GM12878 (cell line): Measurements from ENCODE around the gene NEK5. TPM values are rescaled to one million over a fixed set of nuclear protein-coding genes. Genes with fewer than 3 reads are reported as not detected.

Experiments used
- BACH1 ChIP-seq: fragments of 450-650 bp; IDR thresholded peaks from 2 replicates; pipeline ENCODE4 v1.6.1; 2017; ENCODE audit warnings: mild to moderate bottlenecking, borderline replicate concordance
- CBX3 ChIP-seq: fragments of 200-600 bp; sonication (generic); IDR thresholded peaks from 2 replicates; pipeline ENCODE4 v1.6.1; 2016; ENCODE audit warnings: low read depth, borderline replicate concordance
- CHD4 ChIP-seq: fragments of 200-600 bp; sonication (generic); IDR thresholded peaks from 2 replicates; pipeline ENCODE4 v1.6.1; 2016; ENCODE audit warnings: mild to moderate bottlenecking
- CREB1 ChIP-seq: IDR thresholded peaks from 2 replicates; pipeline ENCODE4 v1.6.1; 2012; ENCODE audit warnings: low read depth, mild to moderate bottlenecking, inconsistent platforms
- CREM ChIP-seq: IDR thresholded peaks from 2 replicates; pipeline ENCODE4 v1.6.1; 2014; ENCODE audit warnings: antibody characterized with exemption, low read depth
- HCFC1 ChIP-seq: fragments of 150-350 bp; IDR thresholded peaks from 2 replicates; pipeline ENCODE4 v1.6.1; 2014; ENCODE audit warnings: low read length
- JUND ChIP-seq: IDR thresholded peaks from 2 replicates; pipeline ENCODE4 v1.6.1; 2012; ENCODE audit warnings: low read depth, mild to moderate bottlenecking, low read length, improper control_type of control experiment, moderate library complexity
- KAT2A ChIP-seq: conservative IDR thresholded peaks from 2 replicates; pipeline ENCODE4 v1.6.1; 2011; ENCODE audit warnings: low read depth, low read length; ENCODE audit not compliant: control insufficient read depth
- KLF5 ChIP-seq: fragments of 450-650 bp; IDR thresholded peaks from 2 replicates; pipeline ENCODE4 v1.6.1; 2014; ENCODE audit warnings: mild to moderate bottlenecking; ENCODE audit not compliant: partially characterized antibody
- MTA2 ChIP-seq: fragments of 450-650 bp; IDR thresholded peaks from 2 replicates; pipeline ENCODE4 v1.6.1; 2016; ENCODE audit warnings: low read depth, mild to moderate bottlenecking, moderate library complexity
- NBN ChIP-seq: fragments of 450-650 bp; IDR thresholded peaks from 2 replicates; pipeline ENCODE4 v1.6.1; 2016
- NR2C1 ChIP-seq: fragments of 450-650 bp; IDR thresholded peaks from 2 replicates; pipeline ENCODE4 v1.6.1; 2017; ENCODE audit warnings: antibody characterized with exemption, mild to moderate bottlenecking, moderate library complexity
- NR2F1 ChIP-seq: fragments of 450-650 bp; conservative IDR thresholded peaks from 2 replicates; pipeline ENCODE4 v1.6.1; 2017; ENCODE audit warnings: mild to moderate bottlenecking
- NRF1 ChIP-seq: conservative IDR thresholded peaks from 2 replicates; pipeline ENCODE4 v1.6.1; 2011; ENCODE audit warnings: mild to moderate bottlenecking, low read depth, low read length, improper control_type of control experiment
- RAD21 ChIP-seq: IDR thresholded peaks from 2 replicates; pipeline ENCODE4 v1.6.1; 2011; ENCODE audit warnings: mild to moderate bottlenecking, low read depth, low read length, moderate library complexity; ENCODE audit not compliant: insufficient read depth
- RAD51 ChIP-seq: fragments of 450-650 bp; IDR thresholded peaks from 2 replicates; pipeline ENCODE4 v1.6.1; 2016; ENCODE audit warnings: moderate library complexity, mild to moderate bottlenecking, inconsistent platforms
- RFX5 ChIP-seq: IDR thresholded peaks from 2 replicates; pipeline ENCODE4 v1.6.1; 2011; ENCODE audit warnings: low read depth, low read length, improper control_type of control experiment
- SIX5 ChIP-seq: IDR thresholded peaks from 2 replicates; pipeline ENCODE4 v1.6.1; 2011; ENCODE audit warnings: mild to moderate bottlenecking, low read depth, low read length, moderate library complexity; ENCODE audit not compliant: severe bottlenecking
- STAT1 ChIP-seq: fragments of 450-650 bp; conservative IDR thresholded peaks from 2 replicates; pipeline ENCODE4 v1.6.1; 2014; ENCODE audit warnings: antibody characterized with exemption, mild to moderate bottlenecking
- STAT3 ChIP-seq: IDR thresholded peaks from 2 replicates; pipeline ENCODE4 v1.6.1; 2011; ENCODE audit warnings: low read depth, low read length, improper control_type of control experiment
- ZNF274 ChIP-seq: IDR thresholded peaks from one replicate; pipeline ENCODE4 v1.8.0; 2011; ENCODE audit not compliant: insufficient read length, insufficient read depth
- ZSCAN29 ChIP-seq: fragments of 450-650 bp; IDR thresholded peaks from 2 replicates; pipeline ENCODE4 v1.6.1; 2017; ENCODE audit warnings: mild to moderate bottlenecking, moderate library complexity
- polyA plus RNA-seq, 11 experiments: library from polyadenylated mRNA; depleted of rRNA in 4 of 11; unstranded in 6 of 11; stranded (reverse) in 5 of 11; fragments of >200 nt; fragmentation: Nextera tagmentation in 4 of 11; fragmentation: Illumina TruSeq in 1 of 11; extraction: Ambion mirVana in 4 of 11; extraction: Trizol in 1 of 11; gene quantifications; 1 replicate in 1 of 11; 2 replicates in 10 of 11; pipeline versions ENCODE4 v1.2.1 to v1.2.3, GENCODE V29; 2011 to 2016; ENCODE audit warnings: inconsistent platforms in 2 of 11, missing spikeins in 2 of 11, low read depth in 1 of 11
- total RNA-seq, 4 experiments: library from RNA; depleted of rRNA in 3 of 4; stranded (reverse); fragments of >200 nt in 3 of 4; fragmentation: Illumina TruSeq in 1 of 4; extraction: Trizol in 1 of 4; gene quantifications; 2 replicates each; pipeline versions ENCODE4 v1.2.1 to v1.2.3, GENCODE V29; 2013 to 2021
- TF ChIP-seq, protein P1 (sequence below): IDR thresholded peaks from 2 replicates; pipeline ENCODE4 v1.6.1; 2012; ENCODE audit warnings: low read depth, low read length, improper control_type of control experiment
- TF ChIP-seq, protein P2 (sequence below): IDR thresholded peaks from 2 replicates; pipeline ENCODE4 v1.6.1; 2012; ENCODE audit warnings: low read depth, low read length, improper control_type of control experiment
- TF ChIP-seq, protein P3 (sequence below): fragments of 450-650 bp; formaldehyde crosslinking; IDR thresholded peaks from 2 replicates; pipeline ENCODE4 v1.5.0; 2022; ENCODE audit warnings: mild to moderate bottlenecking, missing genetic modification characterization
- TF ChIP-seq, protein P4 (sequence below): IDR thresholded peaks from 2 replicates; pipeline ENCODE4 v1.6.1; 2011; ENCODE audit warnings: mild to moderate bottlenecking, low read depth, low read length, moderate library complexity; ENCODE audit not compliant: insufficient replicate concordance

Gene NEK5
- total and polyA plus RNA-seq, 10 of the 15 experiments (the other 5 are each of a cell fraction or from before 2014, with no cell fraction given), result 0.04 to 0.32 (median 0.20) TPM; not detected in 6

DNA sequence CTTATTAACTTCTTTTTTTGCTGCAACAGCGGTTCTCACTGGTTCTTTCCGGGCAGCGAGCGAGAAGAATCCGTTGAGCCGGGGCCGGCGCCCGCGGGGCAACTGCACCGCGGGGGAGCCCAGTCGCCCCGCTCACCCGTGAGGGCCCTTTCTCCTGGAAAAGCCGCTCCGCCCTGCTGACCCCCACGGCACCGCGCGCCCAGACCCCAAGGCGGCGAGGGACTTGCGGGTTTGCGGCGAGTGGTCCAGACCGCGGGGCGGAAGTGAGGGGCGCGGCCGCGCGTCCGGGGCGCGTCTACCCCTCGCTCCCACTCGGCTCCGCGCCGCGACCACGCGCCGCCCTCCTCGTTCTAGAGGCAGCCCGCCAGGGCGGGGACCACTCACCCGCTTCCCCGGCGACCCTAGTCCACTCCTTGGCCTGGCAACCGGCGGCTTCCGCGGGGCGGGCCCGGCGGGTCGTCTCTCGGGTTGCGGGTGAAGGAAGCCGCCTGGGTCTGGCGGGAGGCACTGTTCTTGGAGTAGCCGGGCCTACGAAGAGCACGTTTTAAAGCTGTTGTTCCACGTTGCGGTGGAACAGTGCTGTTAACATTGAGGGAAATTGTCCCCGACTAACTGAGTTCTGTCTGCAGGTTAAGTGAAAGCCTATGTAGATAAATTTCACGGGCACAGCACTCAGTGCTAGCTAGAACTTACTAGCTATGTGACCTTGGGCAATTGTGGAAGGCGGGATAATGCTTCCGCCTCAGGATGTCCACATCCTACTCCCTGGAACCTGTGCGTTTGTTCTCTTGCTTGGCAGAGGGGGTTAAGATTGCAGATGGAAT, 30.5 kb upstream of the NEK5 start, which contains the start of gene NEK3 (continued):
- TF ChIP-seq BACH1, result peak; percentile 60
- no peak for TF ChIP-seq STAT1
- no peak for TF ChIP-seq CHD4
- no peak for TF ChIP-seq KLF5
- TF ChIP-seq NR2F1, result peak; percentile 77
- TF ChIP-seq ZNF274, result no peak
- TF ChIP-seq NBN, result no peak
- TF ChIP-seq NRF1, result no peak
- TF ChIP-seq HCFC1, result no peak
- no peak for TF ChIP-seq CREM
- TF ChIP-seq, protein P1, sequence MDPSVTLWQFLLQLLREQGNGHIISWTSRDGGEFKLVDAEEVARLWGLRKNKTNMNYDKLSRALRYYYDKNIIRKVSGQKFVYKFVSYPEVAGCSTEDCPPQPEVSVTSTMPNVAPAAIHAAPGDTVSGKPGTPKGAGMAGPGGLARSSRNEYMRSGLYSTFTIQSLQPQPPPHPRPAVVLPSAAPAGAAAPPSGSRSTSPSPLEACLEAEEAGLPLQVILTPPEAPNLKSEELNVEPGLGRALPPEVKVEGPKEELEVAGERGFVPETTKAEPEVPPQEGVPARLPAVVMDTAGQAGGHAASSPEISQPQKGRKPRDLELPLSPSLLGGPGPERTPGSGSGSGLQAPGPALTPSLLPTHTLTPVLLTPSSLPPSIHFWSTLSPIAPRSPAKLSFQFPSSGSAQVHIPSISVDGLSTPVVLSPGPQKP, result no peak
- TF ChIP-seq KAT2A, result no peak
- TF ChIP-seq, protein P2, sequence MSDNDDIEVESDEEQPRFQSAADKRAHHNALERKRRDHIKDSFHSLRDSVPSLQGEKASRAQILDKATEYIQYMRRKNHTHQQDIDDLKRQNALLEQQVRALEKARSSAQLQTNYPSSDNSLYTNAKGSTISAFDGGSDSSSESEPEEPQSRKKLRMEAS, result no peak; the same call in 1 of the 2 replicates
- TF ChIP-seq CBX3, result no peak
- TF ChIP-seq MTA2, result peak; percentile 11; the same call in 1 of the 2 replicates
- TF ChIP-seq RAD51, result no peak
- no peak for TF ChIP-seq RFX5
- TF ChIP-seq STAT3, result no peak
- no peak for TF ChIP-seq SIX5
- TF ChIP-seq, protein P3, sequence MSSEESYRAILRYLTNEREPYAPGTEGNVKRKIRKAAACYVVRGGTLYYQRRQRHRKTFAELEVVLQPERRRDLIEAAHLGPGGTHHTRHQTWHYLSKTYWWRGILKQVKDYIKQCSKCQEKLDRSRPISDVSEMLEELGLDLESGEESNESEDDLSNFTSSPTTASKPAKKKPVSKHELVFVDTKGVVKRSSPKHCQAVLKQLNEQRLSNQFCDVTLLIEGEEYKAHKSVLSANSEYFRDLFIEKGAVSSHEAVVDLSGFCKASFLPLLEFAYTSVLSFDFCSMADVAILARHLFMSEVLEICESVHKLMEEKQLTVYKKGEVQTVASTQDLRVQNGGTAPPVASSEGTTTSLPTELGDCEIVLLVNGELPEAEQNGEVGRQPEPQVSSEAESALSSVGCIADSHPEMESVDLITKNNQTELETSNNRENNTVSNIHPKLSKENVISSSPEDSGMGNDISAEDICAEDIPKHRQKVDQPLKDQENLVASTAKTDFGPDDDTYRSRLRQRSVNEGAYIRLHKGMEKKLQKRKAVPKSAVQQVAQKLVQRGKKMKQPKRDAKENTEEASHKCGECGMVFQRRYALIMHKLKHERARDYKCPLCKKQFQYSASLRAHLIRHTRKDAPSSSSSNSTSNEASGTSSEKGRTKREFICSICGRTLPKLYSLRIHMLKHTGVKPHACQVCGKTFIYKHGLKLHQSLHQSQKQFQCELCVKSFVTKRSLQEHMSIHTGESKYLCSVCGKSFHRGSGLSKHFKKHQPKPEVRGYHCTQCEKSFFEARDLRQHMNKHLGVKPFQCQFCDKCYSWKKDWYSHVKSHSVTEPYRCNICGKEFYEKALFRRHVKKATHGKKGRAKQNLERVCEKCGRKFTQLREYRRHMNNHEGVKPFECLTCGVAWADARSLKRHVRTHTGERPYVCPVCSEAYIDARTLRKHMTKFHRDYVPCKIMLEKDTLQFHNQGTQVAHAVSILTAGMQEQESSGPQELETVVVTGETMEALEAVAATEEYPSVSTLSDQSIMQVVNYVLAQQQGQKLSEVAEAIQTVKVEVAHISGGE, result no peak
- TF ChIP-seq CREB1, result no peak
- TF ChIP-seq JUND, result no peak
- TF ChIP-seq NR2C1, result no peak
- TF ChIP-seq, protein P4, sequence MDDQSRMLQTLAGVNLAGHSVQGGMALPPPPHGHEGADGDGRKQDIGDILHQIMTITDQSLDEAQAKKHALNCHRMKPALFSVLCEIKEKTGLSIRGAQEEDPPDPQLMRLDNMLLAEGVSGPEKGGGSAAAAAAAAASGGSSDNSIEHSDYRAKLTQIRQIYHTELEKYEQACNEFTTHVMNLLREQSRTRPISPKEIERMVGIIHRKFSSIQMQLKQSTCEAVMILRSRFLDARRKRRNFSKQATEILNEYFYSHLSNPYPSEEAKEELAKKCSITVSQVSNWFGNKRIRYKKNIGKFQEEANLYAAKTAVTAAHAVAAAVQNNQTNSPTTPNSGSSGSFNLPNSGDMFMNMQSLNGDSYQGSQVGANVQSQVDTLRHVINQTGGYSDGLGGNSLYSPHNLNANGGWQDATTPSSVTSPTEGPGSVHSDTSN, result no peak
- TF ChIP-seq RAD21, result no peak
- no peak for TF ChIP-seq ZSCAN29
